Adipose tissue (tissue), 3 donors: Measurements from ENCODE around the gene KCNB1. TPM values are rescaled to one million over a fixed set of nuclear protein-coding genes. Genes with fewer than 3 reads are reported as not detected.

Experiments
- H3K27ac ChIP-seq: one replicate; pipeline ENCODE4 v1.5.1; 2013; ENCODE audit warnings: low read depth, low read length
- WGBS, 3 donors: extraction: QIAGEN DNeasy Blood & Tissue Kit; methylation state at CpG; one replicate each; pipeline ENCODE4 v1.1.7; 2013; 5-methylcytosine and 5-hydroxymethylcytosine counted together
- polyA plus RNA-seq, 3 donors: library from polyadenylated mRNA; stranded (reverse); fragments of 200-250 nt; gene quantifications; one replicate each; pipeline ENCODE4 v1.2.3, GENCODE V29; 2013
- donor health status: healthy with polysubstance abuse.
- donor health status: Bipolar disorder and iron deficiency.
- donor health status: healthy.

The KCNB1 gene
- 1 to 10 TPM in 2 of 3 donors, under 1 TPM in 1; 0.64 to 4.2 (median 1.3) TPM for polyA plus RNA-seq

GRCh38 chr20:49482621-49483017, at the start of gene KCNB1:
Gene KCNB1, minus strand, starts transcription at chr20:49482668. Its CDS starts 188 bp downstream, at chr20:49482480.
- WGBS, 3 donors, result 2 to 4% (median 4%) methylated on average over 28 to 34 of the region's 34 CpGs

GRCh38 chr20:49529470-49529869, 47.0 kb upstream of the KCNB1 start:
- 70 to 91% (median 73%) methylated on average over 5 of the region's 5 CpGs for WGBS, 3 donors
- no peak overlapping the region for H3K27ac ChIP-seq

More at GRCh38 chr20:49482621-49483017, at the start of gene KCNB1:
- H3K27ac ChIP-seq, result no peak within 1 kb of the TSS

- H3K27ac ChIP-seq, result no peak overlapping the region
- 62 to 92% (median 82%) methylated on average over 2 of the region's 2 CpGs for WGBS, 3 donors
Measured at GRCh38 chr20:49526568-49526967, 44.1 kb upstream of the KCNB1 start.

- no peak overlapping the region for H3K27ac ChIP-seq
- 84 to 90% (median 87%) methylated on average over 6 of the region's 6 CpGs for WGBS, 3 donors
Measured at GRCh38 chr20:49526056-49526455, 43.6 kb upstream of the KCNB1 start.

- no peak overlapping the region for H3K27ac ChIP-seq
- WGBS, 3 donors, result 91 to 96% (median 92%) methylated on average over 8 of the region's 8 CpGs
Measured at GRCh38 chr20:49523767-49524360, 41.4 kb upstream of the KCNB1 start.

GRCh38 chr20:49521356-49521755, 38.9 kb upstream of the KCNB1 start:
- H3K27ac ChIP-seq, result no peak overlapping the region
- 73 to 76% (median 75%) methylated on average over 4 of the region's 4 CpGs for WGBS, 3 donors

- H3K27ac ChIP-seq, result no peak overlapping the region
- WGBS, 3 donors, result 85 to 92% (median 90%) methylated on average over 5 of the region's 5 CpGs
Measured at GRCh38 chr20:49519777-49520359, 37.4 kb upstream of the KCNB1 start.

- no peak overlapping the region for H3K27ac ChIP-seq
- 52 to 68% (median 63%) methylated on average over 4 of the region's 4 CpGs for WGBS, 3 donors
Measured at GRCh38 chr20:49519212-49519712, 36.8 kb upstream of the KCNB1 start.

GRCh38 chr20:49518576-49518975, 36.1 kb upstream of the KCNB1 start:
- H3K27ac ChIP-seq, result no peak overlapping the region
- WGBS, 3 donors, result 67 to 80% (median 68%) methylated on average over 5 of the region's 5 CpGs

GRCh38 chr20:49517805-49518100, 35.3 kb upstream of the KCNB1 start:
- H3K27ac ChIP-seq, result no peak overlapping the region
- 85 to 90% (median 90%) methylated on average over 4 of the region's 4 CpGs for WGBS, 3 donors

GRCh38 chr20:49516916-49517804, 34.7 kb upstream of the KCNB1 start:
- 62 to 85% (median 85%) methylated on average over 17 of the region's 17 CpGs for WGBS, 3 donors
- no peak overlapping the region for H3K27ac ChIP-seq

GRCh38 chr20:49515586-49515985, 33.1 kb upstream of the KCNB1 start:
- WGBS, 3 donors, result 31 to 59% (median 52%) methylated on average over 3 of the region's 3 CpGs
- H3K27ac ChIP-seq, result no peak overlapping the region

GRCh38 chr20:49513517-49513916, 31.0 kb upstream of the KCNB1 start:
- no peak overlapping the region for H3K27ac ChIP-seq
- WGBS, 3 donors, result 66 to 88% (median 81%) methylated on average over 2 of the region's 2 CpGs

GRCh38 chr20:49513009-49513408, 30.5 kb upstream of the KCNB1 start:
- WGBS, 3 donors, result 86 to 89% (median 89%) methylated on average over 10 to 11 of the region's 11 CpGs
- no peak overlapping the region for H3K27ac ChIP-seq

GRCh38 chr20:49511788-49512525, 29.5 kb upstream of the KCNB1 start:
- H3K27ac ChIP-seq, result no peak overlapping the region
- WGBS, 3 donors, result 76 to 100% (median 92%) methylated on average over 2 of the region's 2 CpGs

GRCh38 chr20:49510562-49511122, 28.2 kb upstream of the KCNB1 start:
- no peak overlapping the region for H3K27ac ChIP-seq
- WGBS, 3 donors, result 43 to 60% (median 44%) methylated on average over 12 of the region's 12 CpGs

- H3K27ac ChIP-seq, result no peak overlapping the region
- 50 to 58% (median 57%) methylated on average over 14 of the region's 14 CpGs for WGBS, 3 donors
Measured at GRCh38 chr20:49508435-49509199, 26.1 kb upstream of the KCNB1 start.
